Testis (tissue), 2 donors: ENCODE data around the gene HS6ST3.

ENCODE experiments used
- POLR2A ChIP-seq: fragments of 450-650 bp; IDR thresholded peaks from one replicate; pipeline ENCODE4 v1.6.1; 2017; ENCODE audit warnings: antibody characterized with exemption, mild to moderate bottlenecking, moderate library complexity
- TF ChIP-seq, protein P1 (sequence below), 3 experiments: fragments of 450-650 bp in 2 of 3; fragments of 200-600 bp in 1 of 3; sonication (generic) in 1 of 3; IDR thresholded peaks; one replicate each; pipeline ENCODE4 v1.5.1; 2016 to 2019; ENCODE audit warnings: antibody characterized with exemption in 3 of 3, mild to moderate bottlenecking in 2 of 3, moderate library complexity in 1 of 3

- TF ChIP-seq, protein P1, sequence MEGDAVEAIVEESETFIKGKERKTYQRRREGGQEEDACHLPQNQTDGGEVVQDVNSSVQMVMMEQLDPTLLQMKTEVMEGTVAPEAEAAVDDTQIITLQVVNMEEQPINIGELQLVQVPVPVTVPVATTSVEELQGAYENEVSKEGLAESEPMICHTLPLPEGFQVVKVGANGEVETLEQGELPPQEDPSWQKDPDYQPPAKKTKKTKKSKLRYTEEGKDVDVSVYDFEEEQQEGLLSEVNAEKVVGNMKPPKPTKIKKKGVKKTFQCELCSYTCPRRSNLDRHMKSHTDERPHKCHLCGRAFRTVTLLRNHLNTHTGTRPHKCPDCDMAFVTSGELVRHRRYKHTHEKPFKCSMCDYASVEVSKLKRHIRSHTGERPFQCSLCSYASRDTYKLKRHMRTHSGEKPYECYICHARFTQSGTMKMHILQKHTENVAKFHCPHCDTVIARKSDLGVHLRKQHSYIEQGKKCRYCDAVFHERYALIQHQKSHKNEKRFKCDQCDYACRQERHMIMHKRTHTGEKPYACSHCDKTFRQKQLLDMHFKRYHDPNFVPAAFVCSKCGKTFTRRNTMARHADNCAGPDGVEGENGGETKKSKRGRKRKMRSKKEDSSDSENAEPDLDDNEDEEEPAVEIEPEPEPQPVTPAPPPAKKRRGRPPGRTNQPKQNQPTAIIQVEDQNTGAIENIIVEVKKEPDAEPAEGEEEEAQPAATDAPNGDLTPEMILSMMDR (IDR thresholded peaks at IDR 0.05), result no peak
- TF ChIP-seq POLR2A, result no peak
These were observed 92.0 kb downstream of the HS6ST3 start for GRCh38 chr13:96181911-96182310.
